WTC11 (cell line): ENCODE measurements around the gene RGL1. TPM values are rescaled to one million over a fixed set of nuclear protein-coding genes. Genes with fewer than 3 reads are reported as not detected.

Source experiments
- ATAC-seq: fragments of 200-7000 bp; cut with Tn5 transposase; 2 replicates; pipeline ENCODE4 v1.10.0; 2021; ENCODE audit warnings: mild to moderate bottlenecking, moderate library complexity
- CTCF ChIA-PET: fragments of 300-600 bp; sonication (Branson Sonifier 250); formaldehyde crosslinking; loops from one replicate; lab custom pipeline; 2021; ENCODE audit warnings: antibody characterized with exemption; lab: Charles Lee
- POLR2A ChIA-PET: fragments of 350-600 bp; sonication (Branson Sonifier 250); formaldehyde crosslinking; loops from one replicate; lab custom pipeline; 2021; ENCODE audit warnings: antibody characterized with exemption; lab: Charles Lee
- DNase-seq: peaks from one replicate; pipeline ENCODE4 v3.0.0; 2021; ENCODE audit warnings: low spot score
- H3K27ac Mint-ChIP-seq: 2 replicates; pipeline ENCODE4 v1.8.0; 2021; ENCODE audit warnings: mixed read lengths
- H3K27me3 Mint-ChIP-seq: 2 replicates; pipeline ENCODE4 v1.8.0; 2021; ENCODE audit warnings: low read depth, mild to moderate bottlenecking, moderate library complexity, mixed read lengths
- H3K36me3 Mint-ChIP-seq: 2 replicates; pipeline ENCODE4 v1.8.0; 2021; ENCODE audit warnings: mixed read lengths
- H3K4me1 Mint-ChIP-seq: 2 replicates; pipeline ENCODE4 v1.8.0; 2022; ENCODE audit warnings: mixed read lengths
- H3K4me3 Mint-ChIP-seq: 2 replicates; pipeline ENCODE4 v1.8.0; 2021; ENCODE audit warnings: mild to moderate bottlenecking, moderate library complexity, mixed read lengths
- H3K9me3 Mint-ChIP-seq: 2 replicates; pipeline ENCODE4 v1.8.0; 2021; ENCODE audit warnings: mixed read lengths
- ARID4B ChIP-seq: sonication (generic); formaldehyde crosslinking; IDR thresholded peaks from 2 replicates; pipeline ENCODE4 v1.8.0; 2023; ENCODE audit warnings: missing genetic modification reagents, mild to moderate bottlenecking, borderline replicate concordance
- ATF2 ChIP-seq: sonication (generic); formaldehyde crosslinking; IDR thresholded peaks from 2 replicates; pipeline ENCODE4 v1.8.1; 2022; ENCODE audit warnings: low read depth, missing genetic modification reagents, borderline replicate concordance
- ATF6 ChIP-seq: sonication (generic); formaldehyde crosslinking; IDR thresholded peaks from 2 replicates; pipeline ENCODE4 v1.8.1; 2023; ENCODE audit warnings: mild to moderate bottlenecking, missing genetic modification reagents
- ETV6 ChIP-seq: sonication (generic); formaldehyde crosslinking; IDR thresholded peaks from 2 replicates; pipeline ENCODE4 v1.8.1; 2022; ENCODE audit warnings: mild to moderate bottlenecking, missing genetic modification reagents
- MAX ChIP-seq: sonication (generic); formaldehyde crosslinking; IDR thresholded peaks from 2 replicates; pipeline ENCODE4 v1.8.0; 2022; ENCODE audit warnings: mild to moderate bottlenecking, missing genetic modification reagents
- RORB ChIP-seq: fragments of 250-450 bp; sonication (Bioruptor Pico); IDR thresholded peaks from 2 replicates; pipeline ENCODE4 v1.9.0; 2021; ENCODE audit warnings: mild to moderate bottlenecking
- SMAD4 ChIP-seq: sonication (generic); formaldehyde crosslinking; IDR thresholded peaks from 2 replicates; pipeline ENCODE4 v1.8.0; 2022; ENCODE audit warnings: mild to moderate bottlenecking, missing genetic modification reagents
- ZNF317 ChIP-seq: sonication (generic); formaldehyde crosslinking; IDR thresholded peaks from 2 replicates; pipeline ENCODE4 v1.8.1; 2023; ENCODE audit warnings: low read depth, mild to moderate bottlenecking, moderate library complexity, missing genetic modification reagents, borderline replicate concordance
- ZNF512 ChIP-seq: sonication (generic); formaldehyde crosslinking; IDR thresholded peaks from 2 replicates; pipeline ENCODE4 v1.8.1; 2022; ENCODE audit warnings: missing genetic modification reagents, borderline replicate concordance
- total RNA-seq: library from RNA; stranded (reverse); gene quantifications from 3 replicates; pipeline ENCODE4 v1.2.3, GENCODE V29; 2021

Gene RGL1
- total RNA-seq, 1 experiment from 2014 or later, result 1.5 TPM

GRCh38 chr1:183800449-183800848 is 4.5 kb upstream of the RGL1 start:
- ChIA-PET POLR2A (no interaction called here), CTCF (no interaction called here)
- no peak overlapping the region for H3K4me3 Mint-ChIP-seq
- no peak overlapping the region for H3K27ac Mint-ChIP-seq
- peaks cover 8% of the 10 kb centered on the region for H3K9me3 Mint-ChIP-seq
- H3K27me3 Mint-ChIP-seq, result peaks cover 9% of the 10 kb centered on the region
- no peak for ATAC-seq
- peaks cover 8% of the 10 kb centered on the region for H3K4me1 Mint-ChIP-seq
- H3K36me3 Mint-ChIP-seq, result no peaks in the 10 kb centered on the region
- no peak for TF ChIP-seq ARID4B (CRISPR knock-in tag)
- DNase-seq, result no peak

- H3K27ac Mint-ChIP-seq, result no peak overlapping the region
- CTCF ChIA-PET, result interaction anchor here (0.6 kb wide), 1 partner anchor 640 kb away, joined by 3 read pairs; no protein-coding TSS in a partner anchor
- H3K4me1 Mint-ChIP-seq, result peaks cover 17% of the 10 kb centered on the region
- H3K36me3 Mint-ChIP-seq, result no peaks in the 10 kb centered on the region
- TF ChIP-seq ATF2 (no peak), ETV6 (CRISPR knock-in tag) (no peak), RORB (CRISPR knock-in tag) (no peak), SMAD4 (CRISPR knock-in tag) (no peak)
- TF ChIP-seq, all 79 proteins: peak for 0
- no peak for ATAC-seq
- H3K27me3 Mint-ChIP-seq, result peaks cover 19% of the 10 kb centered on the region
- peaks cover 8% of the 10 kb centered on the region for H3K9me3 Mint-ChIP-seq
- no peak for DNase-seq
- no peak overlapping the region for H3K4me3 Mint-ChIP-seq
- POLR2A ChIA-PET, result no interaction called here
Measured at GRCh38 chr1:183801649-183802048, 3.3 kb upstream of the RGL1 start.

- ChIA-PET CTCF (no interaction called here), POLR2A (interaction anchor here (1.1 kb wide), 1 partner anchor 89 kb away, joined by 6 read pairs; no protein-coding TSS in a partner anchor)
- Mint-ChIP-seq H3K4me3 (peak overlapping the region; percentile 91), H3K36me3 (no peaks in the 10 kb centered on the region), H3K27ac (no peak overlapping the region), H3K27me3 (peaks cover 20% of the 10 kb centered on the region), H3K4me1 (peaks cover 29% of the 10 kb centered on the region), H3K9me3 (peaks cover 8% of the 10 kb centered on the region)
- TF ChIP-seq ATF6 (CRISPR knock-in tag) (no peak), ZNF512 (CRISPR knock-in tag) (no peak), MAX (CRISPR knock-in tag) (no peak), ATF2 (no peak), ARID4B (CRISPR knock-in tag) (no peak), ZNF317 (no peak)
- peak; percentile 57 for ATAC-seq
- DNase-seq, result no peak
Measured at GRCh38 chr1:183804387-183804786, 533 bp upstream of the RGL1 start.
